ENCODE measurements around the gene NIPBL. TPM values are rescaled to one million over a fixed set of nuclear protein-coding genes. Genes with fewer than 3 reads are reported as not detected.

Gene NIPBL
- total and polyA plus RNA-seq, 2 experiments from 2014 or later: 18.5 to 35.0 TPM

- DNase-seq (ENCODE audit: low spot score): no peak
- H4K20me1 ChIP-seq (ENCODE audit: insufficient read depth, poor library complexity, severe bottlenecking): no peaks in the 10 kb centered on the region
- H3K4me3 ChIP-seq: no peak overlapping the region
- H3K9me3 ChIP-seq (ENCODE audit: low read depth): no peaks in the 10 kb centered on the region
- 89% methylated on average over 5 of the region's 5 CpGs for WGBS (ENCODE audit: low lambda C conversion rate, missing lambda C conversion rate)
- H2AFZ ChIP-seq: no peak overlapping the region
- peak overlapping the region; percentile 29 for H3K27ac ChIP-seq
- H3K36me3 ChIP-seq (replicated peaks; ENCODE audit: insufficient read depth, low read depth): no peaks in the 10 kb centered on the region
- H3K9me2 ChIP-seq (replicated peaks; ENCODE audit: insufficient read depth): no peaks in the 10 kb centered on the region
- TF ChIP-seq EZH2 (IDR thresholded peaks at IDR 0.05; ENCODE audit: borderline replicate concordance) (no peak), CTCF (IDR thresholded peaks at IDR 0.05; ENCODE audit: poor library complexity) (no peak), EZH2phosphoT487 (IDR thresholded peaks at IDR 0.05; ENCODE audit: low read depth, severe bottlenecking, unreplicated experiment) (no peak)
- H3K4me2 ChIP-seq: peak overlapping the region; percentile 23
- H3K4me1 ChIP-seq (ENCODE audit: insufficient read depth): peaks cover 5% of the 10 kb centered on the region
- H3K79me2 ChIP-seq: no peaks in the 10 kb centered on the region
- H3K27me3 ChIP-seq: no peaks in the 10 kb centered on the region
Observed at GRCh38 chr5:36839489-36840476, 36.8 kb upstream of the NIPBL start.

GRCh38 chr5:36841677-36842076, 34.9 kb upstream of the NIPBL start:
- Histone ChIP-seq H3K36me3 (replicated peaks; ENCODE audit: insufficient read depth, low read depth) (no peaks in the 10 kb centered on the region), H3K27me3 (no peaks in the 10 kb centered on the region), H3K4me1 (ENCODE audit: insufficient read depth) (peaks cover 5% of the 10 kb centered on the region), H2AFZ (no peak overlapping the region), H3K79me2 (no peaks in the 10 kb centered on the region), H3K9me2 (replicated peaks; ENCODE audit: insufficient read depth) (no peaks in the 10 kb centered on the region), H4K20me1 (ENCODE audit: insufficient read depth, poor library complexity, severe bottlenecking) (no peaks in the 10 kb centered on the region), H3K9me3 (ENCODE audit: low read depth) (no peaks in the 10 kb centered on the region), H3K4me3 (no peak overlapping the region), H3K4me2 (no peak overlapping the region), H3K27ac (no peak overlapping the region)
- TF ChIP-seq CTCF (IDR thresholded peaks at IDR 0.05; ENCODE audit: poor library complexity) (no peak), EZH2 (IDR thresholded peaks at IDR 0.05; ENCODE audit: borderline replicate concordance) (no peak), EZH2phosphoT487 (IDR thresholded peaks at IDR 0.05; ENCODE audit: low read depth, severe bottlenecking, unreplicated experiment) (no peak)
- 39% methylated on average over 1 of the region's 1 CpG for WGBS (ENCODE audit: low lambda C conversion rate, missing lambda C conversion rate)
- no peak for DNase-seq (ENCODE audit: low spot score)

GRCh38 chr5:36842087-36842486, 34.5 kb upstream of the NIPBL start:
- Histone ChIP-seq H3K27me3 (no peaks in the 10 kb centered on the region), H2AFZ (no peak overlapping the region)

More at GRCh38 chr5:36842087-36842486, 34.5 kb upstream of the NIPBL start:
- no peaks in the 10 kb centered on the region for H3K9me2 ChIP-seq (replicated peaks; ENCODE audit: insufficient read depth)
- no peak for TF ChIP-seq EZH2phosphoT487 (IDR thresholded peaks at IDR 0.05; ENCODE audit: low read depth, severe bottlenecking, unreplicated experiment)
- no peak for TF ChIP-seq EZH2 (IDR thresholded peaks at IDR 0.05; ENCODE audit: borderline replicate concordance)
- TF ChIP-seq CTCF (IDR thresholded peaks at IDR 0.05; ENCODE audit: poor library complexity): no peak
- H3K4me2 ChIP-seq: no peak overlapping the region
- DNase-seq (ENCODE audit: low spot score): no peak
- WGBS (ENCODE audit: low lambda C conversion rate, missing lambda C conversion rate): 38% methylated on average over 1 of the region's 1 CpG
- H3K27ac ChIP-seq: no peak overlapping the region
- no peaks in the 10 kb centered on the region for H3K79me2 ChIP-seq
- no peak overlapping the region for H3K4me3 ChIP-seq
- H4K20me1 ChIP-seq (ENCODE audit: insufficient read depth, poor library complexity, severe bottlenecking): no peaks in the 10 kb centered on the region
- H3K9me3 ChIP-seq (ENCODE audit: low read depth): no peaks in the 10 kb centered on the region
- peaks cover 5% of the 10 kb centered on the region for H3K4me1 ChIP-seq (ENCODE audit: insufficient read depth)
- H3K36me3 ChIP-seq (replicated peaks; ENCODE audit: insufficient read depth, low read depth): no peaks in the 10 kb centered on the region

Measured in hepatocyte (in vitro differentiated cells).